ENCODE results near the gene ASIC5.

DNA sequence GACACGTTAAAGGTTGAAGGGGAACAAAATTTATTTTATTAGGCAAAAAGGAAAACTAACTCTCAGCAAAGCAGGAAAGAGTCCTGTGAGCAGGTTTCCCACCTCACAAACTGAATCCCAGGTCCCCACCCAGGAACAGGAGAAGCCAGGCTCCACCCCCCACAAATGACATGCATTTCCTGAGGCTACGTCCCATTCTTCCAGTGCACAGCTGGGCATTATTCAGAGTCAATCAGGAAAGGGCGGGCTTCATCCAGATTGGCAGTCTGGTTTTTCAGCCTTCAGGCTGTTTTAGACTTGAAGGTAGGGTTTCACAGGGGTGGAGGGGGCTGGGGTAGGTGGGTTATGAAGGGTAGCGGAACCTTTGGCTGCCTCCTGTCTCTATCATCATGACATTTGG, 11.9 kb upstream of the ASIC5 start:
- TF ChIP-seq, protein P1, sequence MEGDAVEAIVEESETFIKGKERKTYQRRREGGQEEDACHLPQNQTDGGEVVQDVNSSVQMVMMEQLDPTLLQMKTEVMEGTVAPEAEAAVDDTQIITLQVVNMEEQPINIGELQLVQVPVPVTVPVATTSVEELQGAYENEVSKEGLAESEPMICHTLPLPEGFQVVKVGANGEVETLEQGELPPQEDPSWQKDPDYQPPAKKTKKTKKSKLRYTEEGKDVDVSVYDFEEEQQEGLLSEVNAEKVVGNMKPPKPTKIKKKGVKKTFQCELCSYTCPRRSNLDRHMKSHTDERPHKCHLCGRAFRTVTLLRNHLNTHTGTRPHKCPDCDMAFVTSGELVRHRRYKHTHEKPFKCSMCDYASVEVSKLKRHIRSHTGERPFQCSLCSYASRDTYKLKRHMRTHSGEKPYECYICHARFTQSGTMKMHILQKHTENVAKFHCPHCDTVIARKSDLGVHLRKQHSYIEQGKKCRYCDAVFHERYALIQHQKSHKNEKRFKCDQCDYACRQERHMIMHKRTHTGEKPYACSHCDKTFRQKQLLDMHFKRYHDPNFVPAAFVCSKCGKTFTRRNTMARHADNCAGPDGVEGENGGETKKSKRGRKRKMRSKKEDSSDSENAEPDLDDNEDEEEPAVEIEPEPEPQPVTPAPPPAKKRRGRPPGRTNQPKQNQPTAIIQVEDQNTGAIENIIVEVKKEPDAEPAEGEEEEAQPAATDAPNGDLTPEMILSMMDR (IDR thresholded peaks at IDR 0.05; ENCODE audit: insufficient read depth, low read length, poor library complexity, severe bottlenecking): no peak
- no peak for TF ChIP-seq EZH2phosphoT487 (conservative IDR thresholded peaks at IDR 0.05; ENCODE audit: low read length)

All from SU-DHL-6 (cell line).